GM18502 (cell line): Measurements from ENCODE around the gene NME7.
"Not testable (repeated sequence)": the region's sequence is repeated elsewhere in the genome, so short reads cannot be mapped to it uniquely, and the experiment has no call there.

Experiments
- ATAC-seq: cut with Tn5 transposase; IDR thresholded peaks from one replicate; pipeline ENCODE4 v1.9.1; 2021; ENCODE audit warnings: mild to moderate bottlenecking; ENCODE audit not compliant: unreplicated experiment, poor library complexity

The NME7 gene

DNA sequence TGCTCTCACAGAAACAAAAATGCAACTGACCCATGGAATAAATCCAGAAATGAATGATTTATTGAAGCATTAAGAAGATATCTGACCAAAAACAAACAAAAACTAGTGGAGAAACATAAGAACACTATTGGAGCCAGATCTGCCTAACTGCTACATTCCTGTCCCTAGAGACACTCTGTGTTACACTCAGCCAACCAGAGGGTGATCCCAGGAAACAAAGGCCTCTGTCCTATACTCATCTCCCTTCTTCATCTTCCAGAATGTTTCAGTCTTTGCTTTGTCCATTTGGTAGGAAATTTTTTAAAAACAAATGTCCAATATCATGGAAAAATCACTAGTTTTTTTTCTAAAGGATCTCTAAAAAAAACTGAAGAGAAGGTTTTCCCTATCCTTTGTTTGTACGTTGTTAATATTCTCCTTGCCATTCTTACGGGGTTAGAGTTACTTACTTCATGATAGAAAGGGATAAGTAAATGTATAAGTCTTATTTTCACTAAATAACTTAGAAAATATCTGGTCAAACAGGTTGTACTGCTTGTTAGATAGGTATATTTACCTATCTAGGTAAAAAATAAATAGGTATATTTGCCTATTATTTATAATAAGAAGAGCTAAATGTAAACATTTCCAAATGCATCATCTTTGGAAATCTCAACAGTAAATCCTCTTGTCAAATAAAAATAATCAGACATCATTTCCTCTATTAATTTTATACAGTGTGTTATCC, 59.1 kb downstream of the NME7 start:
- no peak for ATAC-seq

DNA sequence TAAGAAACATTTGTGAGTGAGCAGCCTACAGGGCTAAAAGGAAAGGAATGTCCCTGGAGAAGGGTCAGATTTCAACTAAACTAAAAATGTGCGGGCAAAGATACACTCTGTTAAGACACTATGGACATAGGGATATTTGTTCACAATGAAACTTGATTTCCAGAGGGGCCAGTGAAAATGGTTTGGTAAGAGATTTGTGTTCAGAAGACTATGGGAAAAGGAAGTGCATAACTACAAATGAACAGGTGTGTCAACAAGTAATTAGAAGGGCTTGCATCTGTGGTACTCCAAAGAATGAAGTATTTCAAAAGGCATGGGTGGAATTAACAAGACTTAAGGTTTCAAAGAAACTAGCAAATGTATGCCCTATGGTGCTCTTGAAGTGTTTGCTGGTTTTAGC, 60.4 kb downstream of the NME7 start:
- ATAC-seq: no peak

DNA sequence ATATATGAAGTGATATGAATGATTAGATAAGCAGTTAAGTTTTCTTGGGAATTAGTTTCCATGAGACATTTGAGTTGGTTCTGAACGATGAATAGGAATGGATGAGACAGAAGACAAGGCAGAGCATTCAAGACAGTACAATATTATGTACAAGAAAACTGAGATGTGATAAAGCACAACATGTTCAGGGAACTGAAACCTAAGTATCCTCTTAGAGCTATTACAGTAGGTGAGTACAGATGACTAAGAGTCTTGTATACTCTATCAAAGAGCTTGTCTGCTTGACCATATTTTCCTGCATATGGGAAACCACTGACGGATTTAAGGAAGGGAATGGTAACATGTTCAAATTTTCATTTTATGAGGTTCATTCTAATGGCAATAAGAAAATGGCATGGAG, 61.6 kb downstream of the NME7 start:
- no peak for ATAC-seq

DNA sequence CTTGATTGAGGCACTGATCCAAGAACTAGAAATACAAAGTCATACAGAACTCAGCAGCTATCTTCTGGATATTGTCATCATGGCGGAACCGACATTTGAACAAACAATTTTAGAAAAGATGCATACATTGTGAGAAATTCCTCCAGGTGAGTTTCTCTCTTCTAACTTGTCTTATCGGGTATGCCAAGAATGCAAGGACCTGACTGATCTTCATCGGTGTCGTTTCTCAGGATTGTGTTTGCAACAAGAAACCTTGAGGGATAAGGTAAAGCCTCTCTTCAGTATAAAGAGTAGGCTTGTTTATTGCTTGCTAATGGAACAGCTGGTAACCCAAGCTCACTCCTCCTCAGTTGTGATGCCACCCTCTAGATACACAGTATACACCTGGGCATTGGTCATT, 62.2 kb downstream of the NME7 start:
- ATAC-seq: no peak

DNA sequence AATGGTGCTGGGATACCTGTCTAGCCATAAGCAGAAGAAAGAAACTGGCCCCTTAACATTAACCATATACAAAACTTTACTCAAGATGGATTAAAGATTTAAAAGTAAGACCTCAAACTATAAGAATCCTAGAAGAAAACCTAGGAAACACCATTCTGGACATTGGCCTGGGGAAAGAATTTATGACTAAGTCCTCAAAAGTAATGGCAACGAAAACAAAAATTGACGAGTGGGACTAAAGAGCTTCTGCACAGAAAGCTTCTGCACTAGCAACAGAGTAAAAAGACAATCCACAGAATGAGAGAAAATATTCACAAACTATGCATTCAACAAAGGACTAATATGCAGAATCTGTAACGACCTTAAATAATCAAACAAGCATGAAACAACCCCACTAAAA, 66.7 kb downstream of the NME7 start:
- no peak for ATAC-seq

DNA sequence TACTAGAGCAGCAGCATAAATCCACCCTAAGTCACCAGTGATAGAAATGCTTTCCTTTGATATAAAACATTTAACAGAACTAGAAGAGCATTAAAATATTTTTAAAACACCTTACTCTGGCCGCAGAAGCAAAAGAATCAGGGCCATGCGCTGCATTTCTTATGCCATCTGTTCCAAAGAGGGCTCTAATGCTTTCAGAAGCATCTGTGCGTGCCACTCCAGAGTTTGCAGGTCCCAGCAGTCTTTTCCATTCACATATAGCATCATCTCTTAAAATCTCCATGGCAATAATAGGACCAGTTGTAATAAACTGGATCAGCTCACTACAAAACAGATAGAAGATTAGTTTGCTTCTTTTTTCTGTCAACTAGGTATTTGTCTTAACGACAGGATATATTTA, 69.2 kb downstream of the NME7 start:
- ATAC-seq: no peak

DNA sequence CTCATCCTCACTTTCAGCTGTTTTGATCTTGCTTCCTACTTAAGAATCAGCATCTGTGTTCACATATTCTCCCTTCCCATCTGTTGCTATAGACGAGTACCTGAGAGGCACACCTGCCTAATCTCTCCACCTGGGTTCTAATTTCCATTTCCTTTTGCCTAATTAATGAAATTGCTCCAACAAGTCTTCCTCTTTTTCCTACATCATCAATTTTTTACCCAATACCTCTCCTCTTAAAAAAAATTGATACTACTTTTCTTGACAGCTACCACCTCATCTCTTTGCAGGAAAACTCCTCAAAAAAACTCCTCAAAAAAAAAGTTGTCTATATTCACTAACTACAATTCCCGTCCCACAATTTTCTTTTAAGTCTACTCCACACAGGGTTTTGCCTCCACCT, 71.8 kb downstream of the NME7 start:
- no peak for ATAC-seq

DNA sequence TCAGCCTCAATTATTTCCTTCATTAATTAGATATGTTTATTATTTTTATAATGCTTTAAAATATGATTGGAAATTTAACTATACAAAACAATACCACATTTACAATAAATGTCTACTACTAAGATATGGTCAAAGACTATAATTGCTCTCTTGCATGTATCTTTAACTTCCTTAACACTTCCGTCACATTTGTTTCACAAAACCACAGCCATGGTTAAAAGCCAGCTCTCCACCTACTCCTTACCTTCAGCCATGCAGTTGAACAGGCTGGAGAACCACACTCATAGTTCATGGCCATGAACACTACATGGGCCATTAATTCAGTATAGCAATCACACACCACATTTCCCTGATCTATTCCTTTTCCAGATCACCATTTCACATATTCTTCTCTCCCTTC, 72.2 kb downstream of the NME7 start:
- no peak for ATAC-seq

DNA sequence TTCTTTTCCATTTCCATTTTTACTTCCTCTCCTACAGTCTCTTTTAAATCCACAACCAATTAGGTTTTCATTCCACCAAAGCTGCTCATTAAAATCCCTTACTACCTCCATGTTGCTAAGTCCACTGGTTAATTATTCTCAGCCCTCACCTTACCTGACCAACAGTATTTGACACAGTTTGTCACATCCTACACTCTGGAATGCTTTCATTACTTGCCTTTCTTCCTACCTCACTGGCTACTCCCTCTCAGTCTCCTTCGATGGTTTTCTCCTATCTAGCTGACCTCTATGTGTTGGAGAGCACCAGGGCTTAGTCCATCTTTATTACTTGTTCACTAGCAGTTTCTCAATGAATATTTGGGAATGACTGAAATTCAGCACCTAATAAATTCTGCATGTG, 78.6 kb downstream of the NME7 start:
- no peak for ATAC-seq

DNA sequence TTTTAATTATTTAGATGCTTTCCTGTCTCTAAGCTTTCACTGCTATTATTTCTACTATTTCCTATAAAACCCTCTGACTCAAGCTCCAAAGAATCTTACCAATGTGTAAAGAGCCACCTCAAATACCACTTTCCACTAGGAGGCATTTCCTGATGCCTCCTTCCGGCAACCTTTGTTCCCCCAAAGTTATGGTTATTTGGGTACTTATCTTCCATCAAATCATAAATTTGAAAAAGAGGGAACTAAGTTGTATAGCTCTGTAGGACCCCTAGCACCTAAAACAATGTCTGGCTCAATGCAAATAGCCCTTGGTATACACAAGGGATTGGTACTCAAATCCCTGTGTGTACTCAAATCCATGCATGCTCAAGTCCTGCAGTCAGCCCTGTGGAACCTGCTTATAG, 79.6 kb downstream of the NME7 start:
- ATAC-seq: no peak

DNA sequence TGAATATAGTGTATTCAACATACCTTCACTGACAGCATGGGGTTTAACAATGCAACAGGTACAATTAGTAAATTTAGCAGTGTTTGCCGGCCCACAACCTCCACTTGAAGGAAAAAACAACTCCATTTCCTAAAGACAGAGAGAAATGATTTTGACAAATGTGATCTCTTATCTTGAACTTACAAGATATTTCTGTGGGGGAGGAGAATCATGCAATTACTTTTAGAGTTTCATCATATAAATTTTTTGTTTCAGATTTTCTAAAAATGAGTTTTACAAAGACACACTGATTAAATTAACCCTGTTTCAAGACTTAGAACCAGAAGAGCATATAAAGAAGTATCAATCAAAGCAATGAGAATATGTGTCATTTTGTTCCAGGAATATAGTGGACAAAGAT, 80.3 kb downstream of the NME7 start:
- no peak for ATAC-seq

DNA sequence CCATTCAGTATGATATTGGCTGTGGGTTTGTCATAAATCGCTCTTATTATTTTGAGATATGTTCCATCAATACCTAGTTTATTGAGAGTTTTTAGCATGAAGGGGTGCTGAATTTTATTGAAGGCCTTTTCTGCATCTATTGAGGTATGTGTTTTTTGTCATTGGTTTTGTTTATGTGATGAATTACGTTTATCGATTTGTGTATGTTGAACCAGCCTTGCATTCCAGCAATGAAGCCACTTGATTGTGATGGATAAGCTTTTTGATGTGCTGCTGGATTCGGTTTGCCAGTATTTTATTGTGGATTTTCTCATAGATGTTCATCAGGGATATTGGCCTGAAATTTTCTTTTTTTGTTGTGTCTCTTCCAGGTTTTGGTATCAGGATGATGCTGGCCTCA, 86.0 kb downstream of the NME7 start:
- not testable (repeated sequence) for ATAC-seq

DNA sequence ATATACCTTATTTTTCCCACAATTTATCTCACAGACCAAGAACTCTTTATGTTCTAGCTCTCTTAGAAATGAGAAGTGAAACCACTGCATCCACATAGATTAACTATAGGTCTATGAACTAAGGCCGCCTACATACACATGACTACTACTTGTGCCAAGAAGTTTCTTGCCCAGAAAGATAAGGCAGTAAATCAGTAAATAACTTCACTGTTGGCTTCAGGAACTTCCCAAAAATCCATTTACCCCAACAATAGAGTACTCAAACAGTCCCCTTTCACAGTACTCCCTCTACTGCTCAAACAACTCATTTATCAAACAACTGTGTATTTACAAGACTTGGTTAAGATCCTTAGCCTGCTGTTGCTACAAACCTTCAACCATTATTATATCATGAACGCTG, 96.5 kb downstream of the NME7 start:
- ATAC-seq: peak; percentile 59

DNA sequence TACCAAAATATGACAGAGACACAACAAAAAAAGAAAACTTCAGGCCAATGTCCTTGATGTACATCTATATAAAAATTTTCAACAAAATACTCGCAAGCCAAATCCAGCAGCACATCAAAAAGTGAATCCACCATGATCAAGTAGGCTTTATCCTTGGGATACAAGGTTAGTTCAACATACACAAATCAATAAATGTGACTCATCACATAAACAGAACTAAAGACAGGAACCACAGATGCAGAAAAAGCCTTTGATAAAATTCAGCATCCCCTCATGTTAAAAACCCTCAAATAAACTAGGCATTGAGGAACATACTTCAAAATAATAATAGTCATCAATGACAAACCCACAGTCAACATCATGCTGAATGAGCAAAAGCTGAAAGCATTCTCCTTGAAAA, 101.5 kb downstream of the NME7 start:
- ATAC-seq: no peak

DNA sequence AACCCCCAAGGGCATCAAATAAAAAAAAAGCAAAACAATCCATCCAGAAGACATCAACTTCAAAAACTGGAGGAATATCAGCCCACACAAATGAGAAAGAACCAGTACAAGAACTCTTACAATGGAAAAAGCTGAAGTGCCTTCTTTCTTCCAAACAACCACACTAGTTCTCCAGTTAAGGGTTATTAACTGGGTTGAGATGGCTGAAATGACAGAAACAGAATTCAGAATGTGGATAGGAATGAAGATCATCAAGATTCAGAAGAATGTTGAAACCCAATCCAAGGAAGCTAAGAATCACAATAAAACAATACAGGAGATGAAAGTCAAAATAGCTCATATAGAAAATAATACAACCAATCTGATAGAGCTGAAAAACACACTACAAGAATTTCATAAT, 104.5 kb downstream of the NME7 start:
- ATAC-seq: no peak

DNA sequence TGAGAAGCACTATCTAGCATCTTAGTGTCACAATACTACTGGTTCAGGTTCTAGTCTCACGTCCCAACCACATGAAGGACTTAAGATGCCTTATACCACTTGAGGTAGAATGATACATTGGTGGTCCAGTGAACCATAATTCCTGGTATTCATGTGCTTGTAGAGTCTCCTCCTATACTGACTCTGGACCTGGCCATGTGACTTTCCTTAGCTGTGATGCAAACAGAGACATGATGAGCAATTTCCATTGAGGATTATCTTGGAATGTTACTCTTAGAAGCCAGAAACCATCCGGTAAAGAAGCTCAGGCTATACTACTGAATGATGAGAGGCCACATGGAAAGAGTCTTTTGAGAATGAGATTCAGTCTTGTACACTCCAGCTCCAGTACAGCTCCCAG, 105.7 kb downstream of the NME7 start:
- no peak for ATAC-seq

DNA sequence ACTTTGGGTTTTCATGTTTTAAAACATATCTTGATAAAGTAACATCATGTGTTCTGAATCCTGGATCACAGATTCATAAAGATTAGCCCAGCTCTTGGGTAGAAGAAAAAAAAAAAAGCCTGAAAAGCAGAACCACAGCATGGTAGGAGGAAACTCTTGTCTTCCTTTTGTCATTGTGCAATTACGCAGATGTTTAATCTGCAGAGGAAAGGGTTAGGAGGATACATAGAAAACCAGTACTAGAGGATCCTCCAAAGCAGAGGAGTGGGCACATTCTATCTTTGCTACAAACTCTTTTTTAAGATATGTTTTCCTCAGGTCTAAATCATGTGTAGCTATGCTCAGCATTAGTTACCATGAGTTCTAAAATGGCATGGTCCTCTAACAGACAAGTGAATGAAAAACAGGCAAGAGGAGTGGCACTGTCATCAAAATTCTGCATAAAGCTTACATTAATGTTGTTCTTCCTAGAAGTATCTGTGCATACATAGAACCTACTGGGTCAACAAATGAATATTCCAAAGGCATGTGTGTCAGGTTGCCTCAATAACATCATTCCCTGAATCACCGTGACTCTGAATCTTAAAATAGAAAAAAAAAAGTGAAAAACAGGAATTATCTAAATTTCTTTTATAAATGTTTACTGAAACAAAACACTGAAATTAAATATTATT, 107.0 kb downstream of the NME7 start:
- ATAC-seq: no peak

DNA sequence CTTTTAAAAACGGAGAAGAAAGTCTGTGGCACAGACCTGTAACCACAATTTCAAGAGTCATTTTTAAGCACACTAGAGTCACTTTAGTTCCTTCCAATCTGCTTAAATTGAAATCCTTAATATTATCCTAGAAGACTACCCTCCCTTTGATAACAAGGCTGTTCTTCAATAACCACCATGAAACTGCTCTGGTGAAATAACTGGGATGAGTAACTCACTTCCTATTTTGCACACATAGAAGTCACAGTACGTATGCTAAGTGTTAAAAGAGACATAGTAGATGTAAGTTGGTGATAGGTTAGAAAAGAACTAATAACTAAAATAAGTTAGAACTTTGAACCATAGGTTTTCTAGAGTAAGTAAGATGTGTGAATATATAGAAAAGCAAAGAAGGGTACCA, 107.8 kb downstream of the NME7 start:
- no peak for ATAC-seq

DNA sequence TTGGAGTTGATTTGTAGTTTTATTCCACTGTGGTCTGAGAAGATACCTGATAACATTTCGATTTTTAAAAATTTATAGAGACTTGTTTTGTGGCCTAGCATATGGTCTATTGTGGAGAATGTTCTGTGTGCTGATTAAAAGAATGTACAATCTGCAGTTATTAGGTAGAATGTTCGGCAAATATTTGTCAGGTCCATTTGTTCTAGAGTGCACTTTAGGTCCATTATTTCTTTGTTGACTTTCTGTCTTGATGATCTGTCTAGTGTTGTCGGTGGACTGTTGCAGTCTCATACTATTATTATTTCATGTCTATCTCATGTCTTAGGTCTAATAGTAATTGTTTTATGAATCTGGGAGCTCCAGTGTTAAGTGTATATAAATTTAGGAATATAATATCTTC, 116.8 kb downstream of the NME7 start:
- no peak for ATAC-seq

DNA sequence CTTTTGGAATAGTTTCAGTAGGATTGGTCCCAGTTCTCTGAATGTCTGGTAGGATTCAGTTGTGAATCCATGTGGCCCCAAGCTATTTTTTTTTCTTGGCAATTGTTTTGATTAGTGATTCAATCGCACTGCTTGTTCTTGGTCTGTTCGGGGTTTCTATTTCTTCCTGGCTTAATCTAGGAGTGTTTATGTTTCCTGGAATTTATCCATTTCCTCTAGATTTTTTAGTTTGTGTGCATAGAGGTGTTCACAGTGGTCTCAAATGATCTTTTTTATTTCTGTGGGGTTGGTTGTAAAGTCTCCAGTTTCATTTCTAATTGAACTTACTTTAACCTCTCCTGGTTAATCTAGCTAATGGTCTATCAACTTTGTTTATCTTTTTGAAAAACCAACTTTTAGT, 117.6 kb downstream of the NME7 start:
- ATAC-seq: no peak

DNA sequence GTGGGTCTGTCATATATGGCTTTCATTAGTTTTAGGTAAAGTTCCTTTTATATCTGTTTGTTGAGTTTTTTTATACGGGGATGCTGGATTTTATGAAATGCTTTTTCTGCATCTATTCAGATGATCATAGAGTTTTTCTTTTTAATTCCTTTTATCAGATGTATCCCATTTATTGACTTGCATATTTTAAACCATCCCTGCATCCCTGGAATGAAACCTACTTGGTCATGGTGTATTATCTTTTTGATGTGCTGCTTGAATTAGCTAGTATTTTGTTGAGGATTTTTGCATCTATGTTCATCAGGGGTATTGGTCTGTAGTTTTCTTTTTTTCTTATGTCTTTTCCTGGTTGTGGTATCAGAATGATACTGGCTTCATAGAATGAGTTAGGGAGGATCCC, 118.0 kb downstream of the NME7 start:
- ATAC-seq: no peak

DNA sequence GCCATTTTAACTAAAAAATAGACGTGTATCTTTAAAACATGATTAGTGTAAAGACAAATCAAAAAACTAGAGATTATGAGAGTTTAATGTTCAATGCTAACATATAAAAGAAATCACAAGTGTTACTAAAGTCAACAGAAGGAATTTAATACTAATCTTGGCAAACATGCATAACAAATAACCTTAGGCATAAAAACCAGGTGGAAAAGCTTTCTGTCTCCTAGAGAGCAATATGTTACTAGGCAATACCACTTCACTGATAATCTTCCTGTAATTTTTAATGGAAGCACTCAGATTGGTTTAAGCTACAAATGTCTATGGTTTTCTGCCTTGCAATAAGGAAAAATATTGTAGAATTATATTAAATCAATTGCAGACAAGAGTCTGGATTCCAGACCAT, 121.9 kb downstream of the NME7 start:
- ATAC-seq: no peak
